Endothelial cell of umbilical vein (primary cell): ENCODE data around the gene NUDT13. TPM values are rescaled to one million over a fixed set of nuclear protein-coding genes. Genes with fewer than 3 reads are reported as not detected.

Source experiments
- BruUV-seq: library from RNA; stranded (reverse); fragments of 400-500 nt; replicated peaks from 2 replicates; lab custom pipeline; 2021; lab: Mats Ljungman, UMichigan
- CTCF ChIA-PET: fragments of 300-600, 350-600 bp; sonication (Branson Sonifier 250); formaldehyde crosslinking; loops from one replicate; lab custom pipeline; 2021; ENCODE audit warnings: antibody characterized with exemption, inconsistent platforms; lab: Charles Lee
- POLR2A ChIA-PET: fragments of 300-600, 350-600 bp; sonication (Branson Sonifier 250); formaldehyde crosslinking; loops from one replicate; lab custom pipeline; 2021; ENCODE audit warnings: antibody characterized with exemption, inconsistent platforms; lab: Charles Lee
- DNase-seq: peaks from one replicate; pipeline ENCODE4 v3.0.0-alpha.2; 2011; ENCODE audit warnings: low read depth, low spot score
- FAIRE-seq: peaks from 2 replicates; lab custom pipeline; 2011; peaks lifted over from hg19 to GRCh38; lab: Jason Lieb, UNC
- H2AFZ ChIP-seq: 2 replicates; pipeline ENCODE4 v1.6.0; 2012; ENCODE audit warnings: low read depth, low read length, control low read depth, inconsistent platforms
- H3K27ac ChIP-seq: 2 replicates; pipeline ENCODE4 v1.5.1; 2011; ENCODE audit warnings: low read depth, mild to moderate bottlenecking, control low read depth, low read length, moderate library complexity; ENCODE audit not compliant: insufficient read depth
- H3K27me3 ChIP-seq, 2 experiments: 2 replicates each; pipeline versions ENCODE4 v1.6.0 to v1.6.1; 2011; ENCODE audit warnings: low read length in 2 of 2, mixed read lengths in 1 of 2; ENCODE audit not compliant: control insufficient read depth in 2 of 2, insufficient read depth in 2 of 2
- H3K36me3 ChIP-seq, 2 experiments: 2 replicates in 1 of 2; 3 replicates in 1 of 2; pipeline ENCODE4 v1.5.1; 2011; ENCODE audit warnings: low read length in 2 of 2, mild to moderate bottlenecking in 1 of 2, moderate library complexity in 1 of 2; ENCODE audit not compliant: control insufficient read depth in 2 of 2, insufficient read depth in 2 of 2; ENCODE audit errors: extremely low read depth in 1 of 2
- H3K4me1 ChIP-seq: 3 replicates; pipeline ENCODE4 v1.5.1; 2011; ENCODE audit warnings: mild to moderate bottlenecking, low read length; ENCODE audit not compliant: control insufficient read depth, insufficient read depth; ENCODE audit errors: extremely low read depth
- H3K4me2 ChIP-seq: 2 replicates; pipeline ENCODE4 v1.6.1; 2011; ENCODE audit warnings: low read length, control low read depth, mixed read lengths; ENCODE audit not compliant: insufficient read depth
- H3K4me3 ChIP-seq, 3 experiments: fragments of 200-600 bp in 1 of 3; sonication (generic), shearing (Covaris generic) in 1 of 3; replicated peaks in 1 of 3; 2 replicates each; pipeline ENCODE4 v1.5.1; 2011 to 2016; ENCODE audit warnings: control low read depth in 3 of 3, low read length in 3 of 3, mild to moderate bottlenecking in 2 of 3, inconsistent platforms in 1 of 3, low read depth in 1 of 3, moderate library complexity in 1 of 3; ENCODE audit not compliant: insufficient read depth in 1 of 3
- H3K79me2 ChIP-seq: 2 replicates; pipeline ENCODE4 v1.6.0; 2012; ENCODE audit warnings: low read length, inconsistent platforms; ENCODE audit not compliant: control insufficient read depth, insufficient read depth
- H3K9ac ChIP-seq: replicated peaks from 2 replicates; pipeline ENCODE3; 2011; ENCODE audit warnings: low read length, control low read depth; ENCODE audit not compliant: insufficient read depth; ENCODE audit errors: extremely low read depth
- H3K9me1 ChIP-seq: replicated peaks from 3 replicates; pipeline ENCODE4 v1.6.0; 2011; ENCODE audit warnings: mild to moderate bottlenecking, low read length; ENCODE audit not compliant: control insufficient read depth, insufficient read depth; ENCODE audit errors: extremely low read depth
- H3K9me3 ChIP-seq: replicated peaks from 2 replicates; pipeline ENCODE4 v1.5.1; 2012; ENCODE audit warnings: low read length, inconsistent platforms; ENCODE audit not compliant: control insufficient read depth, insufficient read depth
- H4K20me1 ChIP-seq: replicated peaks from 2 replicates; pipeline ENCODE3; 2011; ENCODE audit warnings: mild to moderate bottlenecking, low read length; ENCODE audit not compliant: control insufficient read depth, insufficient read depth; ENCODE audit errors: extremely low read depth
- CTCF ChIP-seq, 2 donors: IDR thresholded peaks; 1 replicate in 1 of 2; 2 replicates in 1 of 2; pipeline ENCODE4 v1.5.1; 2011; ENCODE audit warnings: low read length in 2 of 2, mild to moderate bottlenecking in 2 of 2, moderate library complexity in 2 of 2, control low read depth in 1 of 2, inconsistent platforms in 1 of 2, low read depth in 1 of 2; ENCODE audit not compliant: insufficient read depth in 1 of 2; ENCODE audit errors: extremely low read depth in 1 of 2
- EZH2 ChIP-seq: IDR thresholded peaks from 2 replicates; pipeline ENCODE4 v1.6.1; 2012; ENCODE audit warnings: borderline replicate concordance, low read depth, mild to moderate bottlenecking, moderate library complexity, low read length, inconsistent platforms; ENCODE audit not compliant: severe bottlenecking
- FOS ChIP-seq: IDR thresholded peaks from 2 replicates; pipeline ENCODE4 v1.6.1; 2011; ENCODE audit warnings: mild to moderate bottlenecking, low read length, moderate library complexity, borderline replicate concordance; ENCODE audit not compliant: insufficient read depth
- GATA2 ChIP-seq: IDR thresholded peaks from 2 replicates; pipeline ENCODE4 v1.7.0; 2011; ENCODE audit warnings: low read depth, mild to moderate bottlenecking, moderate library complexity, mixed read lengths, low read length; ENCODE audit not compliant: insufficient read length, insufficient read depth
- JUN ChIP-seq: IDR thresholded peaks from 2 replicates; pipeline ENCODE4 v1.6.1; 2011; ENCODE audit warnings: borderline replicate concordance, low read depth; ENCODE audit not compliant: insufficient read length, insufficient read depth
- MAX ChIP-seq: IDR thresholded peaks from 2 replicates; pipeline ENCODE4 v1.6.1; 2011; ENCODE audit not compliant: insufficient read depth, insufficient read length
- MYC ChIP-seq: IDR thresholded peaks from one replicate; pipeline ENCODE4 v1.6.1; 2011; ENCODE audit warnings: mild to moderate bottlenecking, low read depth, low read length
- POLR2A ChIP-seq: IDR thresholded peaks from 2 replicates; pipeline ENCODE4 v1.6.1; 2012; ENCODE audit warnings: low read depth, mild to moderate bottlenecking, control low read depth, low read length
- POLR2AphosphoS5 ChIP-seq: IDR thresholded peaks from 2 replicates; pipeline ENCODE4 v1.6.1; 2012; ENCODE audit warnings: low read depth, mild to moderate bottlenecking, control low read depth, low read length, moderate library complexity; ENCODE audit not compliant: insufficient read depth
- dilution Hi-C: fragments of 300-500 bp; cut with MboI; formaldehyde crosslinking; loops from one replicate; pipeline ENCODE4 v1.15.0; 2019; ENCODE audit warnings: low sequenced_read_pairs; ENCODE audit not compliant: extremely low pct_ligation_motif_present
- intact Hi-C: fragments of 100-400 bp; cut with micrococcal nuclease; formaldehyde crosslinking; loops from one replicate; pipeline ENCODE4 v1.10.0; 2022
- polyA plus RNA-seq, 4 experiments: library from polyadenylated mRNA; depleted of rRNA in 3 of 4; stranded (reverse) in 3 of 4; unstranded in 1 of 4; fragments of >200 nt; gene quantifications; 2 replicates each; pipeline versions ENCODE4 v1.2.1 to v1.2.3, GENCODE V29; 2011 to 2012; ENCODE audit warnings: missing spikeins in 1 of 4
- total RNA-seq: library from RNA; stranded (reverse); gene quantifications from 2 replicates; pipeline ENCODE4 v1.2.3, GENCODE V29; 2021

NUDT13 gene
- total and polyA plus RNA-seq, 2 donors (not counting 3 experiments of a cell fraction or from before 2014, with no cell fraction given), result 1.6 to 2.3 TPM

- Histone ChIP-seq H3K4me2 (no peak overlapping the region), H3K36me3 (peaks cover 7 to 21% of the 10 kb centered on the region in 2 experiments), H3K9ac (no peak overlapping the region), H2AFZ (no peak overlapping the region), H3K27ac (no peak overlapping the region), H4K20me1 (no peaks in the 10 kb centered on the region), H3K9me3 (no peaks in the 10 kb centered on the region), H3K27me3 (no peaks in the 10 kb centered on the region), H3K9me1 (no peaks in the 10 kb centered on the region), H3K4me1 (no peaks in the 10 kb centered on the region), H3K4me3 (no peak overlapping the region), H3K79me2 (no peaks in the 10 kb centered on the region)
- ChIA-PET POLR2A (no interaction called here), CTCF (interaction anchor here (1.1 to 2.3 kb wide), 3 partner anchors 13 to 42 kb away, joined by 3 to 9 read pairs (median 5); partner anchors contain the start of gene P4HA1)
- TF ChIP-seq POLR2AphosphoS5 (no peak), MAX (no peak), MYC (no peak), GATA2 (no peak), EZH2 (no peak), FOS (no peak), POLR2A (no peak), JUN (no peak), CTCF (IDR thresholded peaks at IDR 0.05; ENCODE audit: extremely low read depth in 1 of 2, insufficient read depth in 1 of 2, low read depth in 1 of 2, low read length in 2 of 2) (no peak)
- intact Hi-C loops, result loop anchor here (5.0 kb wide), 1 partner anchor 42 kb away; the partner anchor contains the start of gene P4HA1
- dilution Hi-C loops, result no loop called here
- DNase-seq, result no peak
- FAIRE-seq, result no peak
- no TSS peak for BruUV-seq
Observed at GRCh38 chr10:73139251-73139650, 29.0 kb downstream of the NUDT13 start.
